Tongue (tissue), 2 donors: ENCODE data around the gene BPIFB6. TPM values are rescaled to one million over a fixed set of nuclear protein-coding genes. Genes with fewer than 3 reads are reported as not detected.
"Not testable (repeated sequence)": the region's sequence is repeated elsewhere in the genome, so short reads cannot be mapped to it uniquely, and the experiment has no call there.

ENCODE experiments used
- DNase-seq: peaks from one replicate; pipeline ENCODE4 v3.0.0-alpha.2; 2015
- total RNA-seq: library from RNA; depleted of rRNA; stranded (reverse); fragments of >200 nt; gene quantifications from one replicate; pipeline ENCODE4 v1.2.3, GENCODE V29; 2014

BPIFB6 gene
- total RNA-seq, 1 donor from 2014 or later, result not detected

DNA sequence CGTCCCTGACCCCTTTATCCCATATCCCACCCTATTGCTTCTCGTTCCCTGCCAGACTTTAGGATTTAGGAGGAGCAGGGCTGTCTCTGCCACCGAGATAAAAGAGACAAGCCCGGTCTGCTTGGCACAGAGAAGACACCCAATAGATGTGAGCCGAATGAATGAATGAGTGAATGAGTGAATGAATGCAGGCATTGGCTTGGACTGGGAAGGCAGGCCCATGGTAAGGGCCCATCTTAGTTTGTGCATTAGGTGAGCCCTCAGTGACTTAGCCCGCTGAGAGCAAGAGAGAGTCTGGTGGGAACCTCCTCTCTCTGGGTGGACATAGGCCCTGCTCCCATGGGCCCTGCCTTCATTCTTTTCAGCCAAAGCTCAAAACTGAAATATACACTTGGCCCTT, 879 bp upstream of the BPIFB6 start:
- DNase-seq, result no peak

GRCh38 chr20:33032555-33032954, 1.1 kb downstream of the BPIFB6 start:
- no peak for DNase-seq

DNA sequence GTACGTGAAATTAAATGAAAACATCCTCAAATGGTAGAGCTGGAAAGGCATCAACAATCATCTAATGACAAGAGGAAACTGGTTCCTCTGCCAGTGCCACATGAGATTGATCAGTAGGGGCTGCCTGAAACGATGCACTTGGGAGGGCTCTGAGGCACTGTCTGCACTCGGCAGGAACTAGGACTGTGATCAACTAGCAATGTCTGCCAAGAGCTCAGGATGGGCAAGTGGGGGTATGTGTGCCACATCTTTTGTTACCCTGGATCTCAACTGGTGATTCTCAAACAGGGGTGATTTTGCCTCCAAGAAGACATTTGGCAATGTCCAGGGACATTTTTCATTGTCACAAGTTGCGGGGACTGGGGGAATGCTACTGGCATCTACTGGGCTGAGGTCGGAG, 1.9 kb downstream of the BPIFB6 start:
- no peak for DNase-seq

DNA sequence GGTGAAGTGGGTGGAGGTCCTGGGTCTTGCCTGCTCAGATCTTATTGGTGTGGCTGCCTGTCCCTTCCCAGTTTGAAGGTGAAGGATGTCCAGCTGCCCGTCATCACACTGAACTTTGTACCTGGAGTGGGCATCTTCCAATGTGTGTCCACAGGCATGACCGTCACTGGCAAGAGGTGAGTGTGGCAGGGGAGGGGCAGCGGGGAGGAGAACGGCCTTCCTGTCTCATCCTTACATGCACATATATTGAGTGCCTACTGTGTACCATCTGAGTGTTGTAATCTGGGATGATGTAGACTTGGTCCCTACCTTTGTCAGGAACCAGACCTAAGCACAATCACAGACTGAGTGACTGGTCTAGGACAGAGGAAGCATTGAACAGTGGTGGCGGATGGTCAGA, 2.7 kb downstream of the BPIFB6 start:
- no peak for DNase-seq

DNA sequence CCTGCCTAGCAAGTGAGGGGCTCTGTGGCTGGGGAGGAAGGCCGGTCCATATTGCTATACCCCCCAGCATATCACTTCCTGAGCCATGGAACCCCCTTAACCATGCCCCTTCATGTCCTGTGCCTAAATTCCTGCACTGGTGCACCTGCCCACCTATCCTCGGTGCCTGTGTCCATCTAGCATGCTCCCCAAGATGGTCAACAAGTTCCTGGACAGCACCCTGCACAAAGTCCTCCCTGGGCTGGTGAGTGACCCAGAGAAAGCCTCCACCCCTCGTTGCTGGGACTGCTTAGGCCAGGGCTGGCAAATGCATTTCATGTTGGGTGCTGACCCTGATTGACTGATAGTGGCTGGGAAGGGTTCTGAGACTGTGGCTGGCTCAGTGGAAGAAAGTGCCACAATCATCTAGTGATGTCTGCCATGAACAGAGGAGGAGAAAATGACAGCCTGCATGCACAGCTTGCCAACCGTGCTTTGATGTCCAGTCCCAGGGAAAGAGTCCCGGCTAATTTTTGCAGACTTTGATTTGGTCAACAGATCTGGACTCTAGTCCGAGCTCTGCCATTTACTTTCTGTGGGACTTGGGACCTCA, 3.5 kb downstream of the BPIFB6 start:
- DNase-seq, result no peak

- DNase-seq, result no peak
These were observed 6.0 kb downstream of the BPIFB6 start for GRCh38 chr20:33037456-33037855.

DNA sequence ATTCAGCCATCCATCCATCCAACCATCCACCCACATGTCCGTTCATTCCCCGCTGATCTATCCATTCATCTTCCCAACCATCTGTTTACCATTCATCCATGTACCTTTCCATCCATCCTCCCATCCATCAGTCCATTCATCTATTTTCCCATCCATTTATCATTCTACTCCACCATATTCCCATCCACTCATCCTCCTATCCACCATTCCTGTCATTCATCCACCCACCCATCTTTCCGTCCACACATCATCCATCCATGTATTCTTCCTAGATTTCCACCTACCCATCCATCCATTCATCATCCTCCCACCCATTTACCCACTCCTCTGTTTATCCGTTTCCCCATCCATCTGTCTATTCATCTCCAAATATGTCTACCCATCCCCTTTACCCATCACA, 6.8 kb downstream of the BPIFB6 start:
- DNase-seq, result no peak

- DNase-seq, result no peak
These were observed 11.0 kb downstream of the BPIFB6 start for GRCh38 chr20:33042430-33042829.

DNA sequence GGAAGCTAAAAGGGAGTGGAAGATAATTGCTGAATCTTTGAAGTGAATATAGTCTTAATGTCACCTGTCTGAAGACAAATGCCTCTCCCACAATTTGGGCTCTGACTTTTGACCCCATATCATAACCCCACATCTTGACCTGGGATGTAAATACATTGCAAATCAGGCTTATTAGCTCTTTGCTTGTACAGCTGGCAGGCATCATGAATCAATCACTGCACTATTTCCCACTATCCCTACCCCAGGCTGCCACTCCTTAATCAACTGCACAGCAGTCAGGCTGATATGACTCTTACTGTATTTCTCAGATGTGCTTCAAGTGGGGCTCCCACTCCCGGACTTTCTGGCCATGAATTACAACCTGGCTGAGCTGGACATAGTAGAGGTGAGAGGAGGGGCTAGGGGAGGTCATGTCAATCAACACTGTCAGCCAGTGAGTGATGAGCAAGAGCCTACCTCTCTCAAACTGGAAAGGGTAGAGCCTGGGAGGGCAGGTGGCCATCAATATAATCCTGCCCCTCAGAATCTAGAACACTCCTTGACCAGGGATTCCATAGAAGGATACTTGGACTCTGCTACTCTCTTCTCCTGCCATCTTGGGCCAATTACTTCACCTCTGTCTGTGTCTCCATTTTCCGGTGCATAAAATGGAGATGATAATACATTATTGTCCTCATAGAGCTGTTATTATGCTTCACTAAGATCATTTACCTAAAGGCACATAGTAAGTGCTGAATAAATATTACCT, 11.7 kb downstream of the BPIFB6 start:
- no peak for DNase-seq

DNA sequence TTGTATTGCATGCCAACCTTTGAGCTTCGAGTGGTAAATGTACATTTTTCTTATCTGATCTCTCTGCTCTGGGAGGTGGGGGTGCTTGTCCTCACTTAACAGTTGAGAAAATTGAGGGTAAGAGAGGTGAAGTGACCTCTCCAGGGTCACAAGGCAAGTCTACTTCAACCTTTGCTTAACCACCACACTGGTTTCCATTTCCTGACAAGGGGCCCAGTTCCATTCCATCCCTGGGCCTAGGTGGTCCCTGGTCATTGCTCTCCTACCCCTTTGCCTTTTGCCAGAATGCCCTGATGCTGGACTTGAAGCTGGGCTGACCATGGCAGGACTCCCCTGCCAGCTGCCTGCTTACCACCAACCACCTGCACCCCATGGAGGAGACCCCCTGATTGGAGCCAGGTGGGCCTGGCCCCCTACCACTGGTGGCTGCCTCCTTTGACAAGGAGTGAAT, 12.3 kb downstream of the BPIFB6 start:
- DNase-seq, result no peak

GRCh38 chr20:33045129-33045721, 13.8 kb downstream of the BPIFB6 start:
- DNase-seq, result not testable (repeated sequence)

- no peak for DNase-seq
These were observed 15.0 kb downstream of the BPIFB6 start for GRCh38 chr20:33046412-33046811.

- no peak for DNase-seq
These were observed 19.9 kb downstream of the BPIFB6 start for GRCh38 chr20:33051333-33051732.

GRCh38 chr20:33053291-33054106, 22.1 kb downstream of the BPIFB6 start, which contains the start of gene BPIFB3:
BPIFB3 (plus strand) TSS chr20:33053903; CDS start chr20:33055436, 1,533 bp downstream.
- no peak for DNase-seq

DNA sequence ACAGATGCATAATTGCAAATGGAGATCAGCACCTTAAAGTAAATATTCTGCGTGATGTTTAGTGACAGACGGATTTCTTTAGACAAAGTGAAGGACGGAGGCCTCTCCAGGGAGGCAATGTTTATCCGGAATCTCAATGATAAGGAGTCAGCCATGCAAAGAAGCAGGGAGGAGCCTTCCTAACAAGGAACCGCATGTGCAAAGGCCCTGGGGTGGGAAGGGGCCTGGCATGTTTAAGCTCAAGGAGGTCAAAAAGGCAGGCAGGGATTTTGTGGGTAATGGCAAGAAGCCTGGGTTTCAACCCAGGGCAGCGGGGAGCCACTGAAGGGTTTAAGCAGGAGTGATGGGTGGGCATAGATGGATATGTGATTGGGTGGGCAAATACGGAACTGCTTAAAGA, 22.9 kb downstream of the BPIFB6 start:
- DNase-seq, result no peak

DNA sequence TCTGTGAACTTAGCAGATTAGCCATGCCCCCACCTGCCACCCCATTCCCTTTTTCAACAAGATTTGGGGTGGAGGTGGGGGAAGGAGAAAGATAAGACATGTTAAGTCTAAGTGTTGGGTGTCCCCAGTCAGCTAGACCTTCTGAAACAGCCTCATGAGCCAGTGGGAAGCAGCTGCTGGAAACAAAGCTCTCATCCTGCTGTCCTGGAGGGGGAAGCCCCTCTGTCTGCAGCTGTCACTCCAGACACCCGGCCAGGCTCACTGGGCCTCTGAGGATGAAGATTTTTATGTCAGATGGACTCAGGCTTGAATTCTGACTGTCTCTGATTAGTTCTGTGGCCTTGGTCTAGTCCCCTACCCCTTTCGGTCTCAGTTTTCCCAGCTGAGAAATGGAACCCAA, 23.3 kb downstream of the BPIFB6 start:
- DNase-seq, result peak; percentile 43

DNA sequence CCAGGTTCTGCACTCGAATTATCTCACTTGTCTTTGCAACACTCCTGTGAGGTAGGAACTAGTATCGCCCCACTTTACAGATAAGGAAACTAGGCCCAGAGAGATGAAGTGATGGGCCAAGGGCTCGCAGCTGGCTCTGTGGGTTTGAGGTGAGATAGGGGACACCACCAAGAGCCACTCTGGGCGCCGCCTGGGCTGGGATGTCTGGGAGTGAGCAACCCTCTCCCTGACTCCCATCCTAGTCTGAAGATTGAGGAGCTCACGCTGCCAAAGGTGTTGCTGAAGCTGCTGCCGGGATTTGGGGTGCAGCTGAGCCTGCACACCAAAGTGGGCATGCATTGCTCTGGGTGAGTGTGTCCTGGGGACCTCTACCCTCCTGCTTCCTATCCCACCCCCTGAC, 27.7 kb downstream of the BPIFB6 start:
- no peak for DNase-seq

DNA sequence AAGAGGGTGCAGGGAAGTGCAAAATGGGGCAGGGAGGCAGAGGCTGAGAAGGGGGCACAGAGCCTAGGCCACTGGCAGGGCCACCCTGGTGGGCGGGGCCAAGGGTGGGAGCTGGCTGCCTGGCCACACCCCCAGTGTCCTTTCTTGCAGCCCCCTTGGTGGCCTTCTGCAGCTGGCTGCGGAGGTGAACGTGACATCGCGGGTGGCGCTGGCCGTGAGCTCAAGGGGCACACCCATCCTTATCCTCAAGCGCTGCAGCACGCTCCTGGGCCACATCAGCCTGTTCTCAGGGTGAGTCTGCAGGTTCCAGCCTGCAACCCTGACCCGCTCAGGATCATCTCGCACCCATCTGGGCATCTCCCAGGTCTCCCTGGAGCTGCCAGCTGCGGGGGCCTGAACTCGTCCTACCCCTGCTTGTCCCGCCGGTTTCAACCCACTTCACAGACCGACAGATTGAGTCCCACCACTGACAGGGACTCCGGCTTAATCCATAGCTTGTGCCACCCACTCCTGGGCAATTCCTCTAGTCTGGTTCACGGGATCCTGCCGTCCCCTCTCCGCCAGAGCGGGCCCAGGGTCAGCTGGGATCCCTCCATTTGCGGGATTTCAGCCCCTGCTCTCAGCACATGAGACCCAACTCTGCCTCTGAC, 28.4 kb downstream of the BPIFB6 start:
- DNase-seq, result no peak

DNA sequence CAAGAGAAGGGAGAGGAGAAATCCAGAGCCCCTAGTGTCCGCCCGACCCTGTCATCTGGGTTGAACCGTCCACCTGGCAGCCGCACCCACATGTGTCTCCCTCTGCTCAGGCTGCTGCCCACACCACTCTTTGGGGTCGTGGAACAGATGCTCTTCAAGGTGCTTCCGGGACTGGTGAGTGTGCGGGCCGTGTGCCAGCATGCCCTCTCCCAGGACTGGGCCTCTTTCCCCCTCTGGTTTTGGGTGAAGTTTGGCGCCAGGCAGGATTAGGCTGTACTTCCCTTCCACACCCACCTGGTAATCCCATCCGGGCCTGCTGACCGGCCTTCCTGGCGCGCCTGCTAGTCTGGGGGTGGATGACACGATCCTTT, 30.2 kb downstream of the BPIFB6 start:
- DNase-seq, result peak; percentile 13

GRCh38 chr20:33062105-33062824, 30.8 kb downstream of the BPIFB6 start:
- DNase-seq, result no peak

DNA sequence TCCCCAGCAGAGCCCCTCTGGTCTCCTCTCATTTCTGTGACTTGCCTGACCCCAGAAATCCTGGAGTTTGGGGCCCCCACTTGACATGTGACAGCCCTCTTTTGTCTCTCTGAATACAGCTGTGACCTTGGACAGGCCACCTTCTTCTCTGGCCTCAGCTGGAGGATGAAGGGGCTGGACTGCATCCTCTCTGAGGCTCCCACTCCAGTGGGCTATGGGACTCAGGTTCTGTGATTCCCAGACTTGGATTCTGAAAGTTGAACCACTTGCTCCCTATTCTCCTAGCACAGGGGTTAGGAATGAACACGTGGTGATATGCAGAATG, 31.3 kb downstream of the BPIFB6 start:
- DNase-seq, result no peak

DNA sequence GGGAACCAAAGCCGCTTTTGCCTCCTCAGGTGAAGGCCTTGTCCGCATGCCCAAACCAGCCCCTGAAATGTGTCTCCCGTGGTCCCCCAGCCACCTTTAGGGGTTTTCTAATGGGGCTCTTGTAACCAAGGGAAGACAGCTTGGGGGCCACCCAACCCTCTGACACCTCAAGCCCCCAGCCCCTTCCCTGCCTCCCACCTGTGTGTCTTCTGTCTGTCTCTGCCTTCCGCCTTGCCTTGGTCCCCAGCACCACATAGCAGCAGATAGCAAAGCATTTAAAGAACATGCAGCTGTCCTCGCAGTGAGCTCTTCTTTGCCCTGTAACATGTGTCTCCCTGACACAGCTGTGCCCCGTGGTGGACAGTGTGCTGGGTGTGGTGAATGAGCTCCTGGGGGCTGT, 31.8 kb downstream of the BPIFB6 start:
- DNase-seq, result peak; percentile 49
